Activated T-cell treated with anti-CD3 and anti-CD28 coated beads, Interleukin-2, amount 50 U/mL, for 4 hours (primary cell): ENCODE measurements around the gene NEMP2. TPM values are rescaled to one million over a fixed set of nuclear protein-coding genes. Genes with fewer than 3 reads are reported as not detected.

Experiments used
- ATAC-seq, 2 donors: fragments of 200-7000 bp; cut with Tn5 transposase; one replicate each; pipeline ENCODE4 v1.10.0; 2021
- DNase-seq: peaks from one replicate; pipeline ENCODE4 v3.0.0-alpha.2; 2020
- H3K27me3 Mint-ChIP-seq: one replicate; pipeline ENCODE4 v1.8.0; 2021; ENCODE audit warnings: low read depth, mixed read lengths
- H3K36me3 Mint-ChIP-seq: one replicate; pipeline ENCODE4 v1.8.0; 2022; ENCODE audit warnings: mixed read lengths; ENCODE audit not compliant: insufficient read depth
- H3K4me1 Mint-ChIP-seq: one replicate; pipeline ENCODE4 v1.8.0; 2021; ENCODE audit warnings: low read depth, mixed read lengths
- H3K4me3 Mint-ChIP-seq: one replicate; pipeline ENCODE4 v1.8.0; 2021; ENCODE audit warnings: mild to moderate bottlenecking, moderate library complexity, mixed read lengths
- H3K9me3 Mint-ChIP-seq: one replicate; pipeline ENCODE4 v1.8.0; 2021; ENCODE audit warnings: mixed read lengths
- total RNA-seq, 3 donors: library from RNA; stranded (reverse); gene quantifications; one replicate each; pipeline ENCODE4 v1.2.1, GENCODE V29; 2021

Gene NEMP2
- total RNA-seq, result 1 to 10 TPM; 6.8 to 8.6 (median 8.5) TPM

GRCh38 chr2:190534310-190535120 is at the start of gene NEMP2:
Gene NEMP2 (minus strand): TSS chr2:190534722. CDS start chr2:190534655, 67 bp downstream.
- H3K9me3 Mint-ChIP-seq, result peaks cover 18% of the 10 kb centered on the region
- H3K36me3 Mint-ChIP-seq, result peaks cover 19% of the 10 kb centered on the region
- peak; percentile 86 for ATAC-seq
- H3K4me1 Mint-ChIP-seq, result peaks cover 58% of the 10 kb centered on the region
- H3K27me3 Mint-ChIP-seq, result no peaks in the 10 kb centered on the region
- peak; percentile 77 for DNase-seq
- peak within 1 kb of the TSS; percentile 95 for H3K4me3 Mint-ChIP-seq

GRCh38 chr2:190583507-190584337 is 49.2 kb upstream of the NEMP2 start:
- Mint-ChIP-seq H3K4me3 (no peak overlapping the region), H3K36me3 (no peaks in the 10 kb centered on the region), H3K9me3 (no peaks in the 10 kb centered on the region), H3K27me3 (no peaks in the 10 kb centered on the region), H3K4me1 (peaks cover 5% of the 10 kb centered on the region)
- ATAC-seq (no peak), DNase-seq (no peak)

- Mint-ChIP-seq H3K4me1 (peaks cover 13% of the 10 kb centered on the region), H3K36me3 (no peaks in the 10 kb centered on the region), H3K4me3 (no peak overlapping the region), H3K27me3 (no peaks in the 10 kb centered on the region), H3K9me3 (no peaks in the 10 kb centered on the region)
- ATAC-seq, result no peak
- DNase-seq, result no peak
Observed at GRCh38 chr2:190582736-190583506, 48.4 kb upstream of the NEMP2 start.

- ATAC-seq, result no peak
Observed at GRCh38 chr2:190582019-190582418, 47.5 kb upstream of the NEMP2 start.

GRCh38 chr2:190579915-190580846 is 45.7 kb upstream of the NEMP2 start:
- no peaks in the 10 kb centered on the region for H3K36me3 Mint-ChIP-seq
- no peak for DNase-seq
- H3K27me3 Mint-ChIP-seq, result no peaks in the 10 kb centered on the region

More at GRCh38 chr2:190582019-190582418, 47.5 kb upstream of the NEMP2 start:
- Mint-ChIP-seq H3K4me1 (peaks cover 15% of the 10 kb centered on the region), H3K9me3 (no peaks in the 10 kb centered on the region), H3K36me3 (no peaks in the 10 kb centered on the region), H3K27me3 (no peaks in the 10 kb centered on the region), H3K4me3 (no peak overlapping the region)
- DNase-seq, result no peak

GRCh38 chr2:190579058-190579410 is 44.5 kb upstream of the NEMP2 start:
- DNase-seq (no peak), ATAC-seq (no peak)
- H3K9me3 Mint-ChIP-seq, result no peaks in the 10 kb centered on the region
- no peaks in the 10 kb centered on the region for H3K27me3 Mint-ChIP-seq
- no peak overlapping the region for H3K4me3 Mint-ChIP-seq
- H3K4me1 Mint-ChIP-seq, result peaks cover 27% of the 10 kb centered on the region
- no peaks in the 10 kb centered on the region for H3K36me3 Mint-ChIP-seq

More at GRCh38 chr2:190579915-190580846, 45.7 kb upstream of the NEMP2 start:
- H3K9me3 Mint-ChIP-seq, result no peaks in the 10 kb centered on the region
- H3K4me1 Mint-ChIP-seq, result peaks cover 24% of the 10 kb centered on the region
- no peak for ATAC-seq
- no peak overlapping the region for H3K4me3 Mint-ChIP-seq

GRCh38 chr2:190578158-190579057 is 43.9 kb upstream of the NEMP2 start:
- Mint-ChIP-seq H3K36me3 (no peaks in the 10 kb centered on the region), H3K4me1 (peaks cover 27% of the 10 kb centered on the region), H3K9me3 (no peaks in the 10 kb centered on the region), H3K27me3 (no peaks in the 10 kb centered on the region), H3K4me3 (no peak overlapping the region)
- DNase-seq (peak; percentile 7), ATAC-seq (peak in 1 of 2 donors; percentile 60)

GRCh38 chr2:190576573-190576972 is 42.1 kb upstream of the NEMP2 start:
- H3K4me3 Mint-ChIP-seq, result no peak overlapping the region
- no peaks in the 10 kb centered on the region for H3K9me3 Mint-ChIP-seq
- DNase-seq (no peak), ATAC-seq (no peak)
- H3K36me3 Mint-ChIP-seq, result no peaks in the 10 kb centered on the region
- peaks cover 29% of the 10 kb centered on the region for H3K4me1 Mint-ChIP-seq
- H3K27me3 Mint-ChIP-seq, result no peaks in the 10 kb centered on the region

GRCh38 chr2:190575263-190575662 is 40.7 kb upstream of the NEMP2 start:
- Mint-ChIP-seq H3K9me3 (no peaks in the 10 kb centered on the region), H3K27me3 (no peaks in the 10 kb centered on the region), H3K4me3 (no peak overlapping the region), H3K36me3 (no peaks in the 10 kb centered on the region), H3K4me1 (peaks cover 29% of the 10 kb centered on the region)
- ATAC-seq (no peak), DNase-seq (no peak)

- Mint-ChIP-seq H3K36me3 (no peaks in the 10 kb centered on the region), H3K4me3 (no peak overlapping the region), H3K9me3 (no peaks in the 10 kb centered on the region), H3K4me1 (peaks cover 29% of the 10 kb centered on the region), H3K27me3 (no peaks in the 10 kb centered on the region)
- ATAC-seq (no peak), DNase-seq (no peak)
Observed at GRCh38 chr2:190574169-190574568, 39.6 kb upstream of the NEMP2 start.

GRCh38 chr2:190572246-190572645 is 37.7 kb upstream of the NEMP2 start:
- Mint-ChIP-seq H3K4me1 (peaks cover 14% of the 10 kb centered on the region), H3K9me3 (peaks cover 6% of the 10 kb centered on the region), H3K4me3 (no peak overlapping the region), H3K27me3 (no peaks in the 10 kb centered on the region), H3K36me3 (no peaks in the 10 kb centered on the region)
- DNase-seq (no peak), ATAC-seq (no peak)

- H3K4me3 Mint-ChIP-seq, result no peak overlapping the region
- peaks cover 14% of the 10 kb centered on the region for H3K4me1 Mint-ChIP-seq
- ATAC-seq, result no peak
- H3K36me3 Mint-ChIP-seq, result no peaks in the 10 kb centered on the region
- H3K9me3 Mint-ChIP-seq, result peaks cover 12% of the 10 kb centered on the region
- DNase-seq, result no peak
- H3K27me3 Mint-ChIP-seq, result no peaks in the 10 kb centered on the region
Observed at GRCh38 chr2:190571686-190572085, 37.2 kb upstream of the NEMP2 start.

- peaks cover 15% of the 10 kb centered on the region for H3K9me3 Mint-ChIP-seq
- ATAC-seq (no peak), DNase-seq (no peak)
- no peaks in the 10 kb centered on the region for H3K36me3 Mint-ChIP-seq
- no peaks in the 10 kb centered on the region for H3K27me3 Mint-ChIP-seq
- no peak overlapping the region for H3K4me3 Mint-ChIP-seq
- H3K4me1 Mint-ChIP-seq, result peaks cover 10% of the 10 kb centered on the region
Observed at GRCh38 chr2:190570871-190571270, 36.3 kb upstream of the NEMP2 start.
